Skeletal muscle satellite cell (primary cell): ENCODE results near the gene TCF12.
A peak's percentile ranks its signal among the peaks of the same experiment; 100 is the strongest.

Source experiments
- H3K27me3 ChIP-seq: 2 replicates; pipeline ENCODE4 v1.7.0; 2013; ENCODE audit warnings: low read length; ENCODE audit not compliant: control insufficient read depth, insufficient read depth
- H3K36me3 ChIP-seq: 2 replicates; pipeline ENCODE4 v1.7.0; 2013; ENCODE audit warnings: mild to moderate bottlenecking, control low read depth, low read length; ENCODE audit not compliant: insufficient read depth
- H3K4me1 ChIP-seq: 2 replicates; pipeline ENCODE4 v1.7.0; 2013; ENCODE audit warnings: low read length; ENCODE audit not compliant: control insufficient read depth, insufficient read depth
- H3K4me2 ChIP-seq: 2 replicates; pipeline ENCODE4 v1.7.0; 2013; ENCODE audit warnings: mild to moderate bottlenecking, low read length
- H3K4me3 ChIP-seq: 2 replicates; pipeline ENCODE4 v1.7.0; 2013; ENCODE audit warnings: low read length
- H3K9ac ChIP-seq: 2 replicates; pipeline ENCODE4 v1.7.0; 2013; ENCODE audit warnings: mild to moderate bottlenecking, low read depth, low read length, moderate library complexity
- H3K9me3 ChIP-seq: replicated peaks from 2 replicates; pipeline ENCODE4 v1.7.0; 2013; ENCODE audit warnings: mild to moderate bottlenecking, control low read depth, low read length

Gene TCF12

DNA sequence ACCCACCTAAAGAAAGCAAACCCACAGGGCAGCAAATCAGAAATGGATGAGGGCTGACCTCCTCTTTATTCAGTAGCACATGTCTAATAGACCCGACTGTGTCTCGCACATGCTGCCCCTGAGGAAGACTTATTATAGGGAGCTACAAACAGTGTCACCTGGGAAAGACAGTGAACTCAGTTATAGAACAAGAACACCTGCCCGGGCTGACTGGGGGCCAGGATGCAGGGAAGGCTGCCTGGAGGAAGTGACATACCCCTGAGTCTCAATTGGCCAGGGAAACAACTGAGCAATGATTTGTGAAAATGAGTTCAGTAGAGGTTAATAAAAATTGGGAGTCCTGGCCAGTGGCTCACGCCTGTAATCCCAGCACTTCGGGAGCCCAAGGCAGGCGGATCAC, 379.2 kb downstream of the TCF12 start:
- H3K9me3 ChIP-seq = no peaks in the 10 kb centered on the region
- H3K36me3 ChIP-seq = no peaks in the 10 kb centered on the region
- no peak overlapping the region for H3K4me3 ChIP-seq
- no peak overlapping the region for H3K9ac ChIP-seq
- H3K4me1 ChIP-seq = peaks cover 5% of the 10 kb centered on the region
- no peak overlapping the region for H3K4me2 ChIP-seq
- no peaks in the 10 kb centered on the region for H3K27me3 ChIP-seq

DNA sequence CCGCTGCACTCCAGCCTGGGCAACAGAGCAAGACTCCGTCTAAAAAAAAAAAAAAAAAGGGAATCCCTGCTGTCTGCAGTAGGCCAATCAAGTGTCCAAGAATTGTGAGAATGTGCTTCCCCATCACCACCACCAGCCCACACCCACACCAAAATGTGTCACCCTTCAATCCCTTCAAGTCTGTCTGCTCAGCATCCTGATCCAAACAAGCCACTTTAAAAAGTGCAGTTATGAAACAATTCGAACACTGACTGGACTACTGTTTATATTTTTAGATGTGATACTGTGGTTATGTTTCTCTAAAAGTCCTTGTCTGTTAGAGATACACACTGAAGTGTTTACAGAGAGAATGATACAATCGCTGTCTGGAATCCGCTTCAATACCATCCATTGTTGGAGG, 379.8 kb downstream of the TCF12 start:
- Histone ChIP-seq H3K9me3 (no peaks in the 10 kb centered on the region), H3K4me1 (peaks cover 5% of the 10 kb centered on the region), H3K4me3 (no peak overlapping the region), H3K36me3 (no peaks in the 10 kb centered on the region), H3K27me3 (no peaks in the 10 kb centered on the region), H3K4me2 (no peak overlapping the region), H3K9ac (no peak overlapping the region)

DNA sequence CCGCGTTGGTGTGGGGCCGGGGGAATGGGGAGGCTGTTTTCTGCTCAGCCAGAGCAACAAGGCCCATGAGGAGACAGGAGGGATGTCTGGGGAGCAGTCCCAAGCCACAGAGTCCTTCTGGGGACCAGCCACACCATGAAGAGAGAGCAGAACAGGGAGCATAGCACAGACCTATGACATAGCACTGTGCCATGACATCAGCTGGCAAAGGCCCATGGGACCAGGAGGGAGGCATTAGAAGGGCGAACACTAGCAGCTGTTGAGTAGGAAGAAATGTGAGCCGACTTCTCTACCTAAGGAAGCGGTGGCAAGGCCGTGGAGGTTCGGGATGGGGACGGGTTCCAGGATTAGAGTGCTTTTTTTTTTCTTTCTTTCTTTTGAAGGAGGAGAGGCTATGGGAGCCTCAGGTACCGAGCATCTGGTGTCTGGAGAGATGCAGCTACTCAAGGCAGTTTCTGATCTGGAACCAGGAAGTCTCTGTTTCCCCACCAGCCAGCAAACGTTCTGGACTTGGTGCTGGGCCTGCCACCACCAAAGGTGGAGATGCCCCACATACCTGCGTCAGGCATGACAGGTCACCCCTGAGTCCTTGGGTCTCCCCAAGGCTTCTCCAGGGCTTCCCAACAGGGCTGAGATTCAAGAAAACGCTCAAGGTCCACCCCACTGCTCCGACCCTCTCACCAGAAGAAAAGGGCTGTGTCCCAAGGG, 380.6 kb downstream of the TCF12 start:
- H3K9ac ChIP-seq = no peak overlapping the region
- H3K9me3 ChIP-seq = no peaks in the 10 kb centered on the region
- peaks cover 5% of the 10 kb centered on the region for H3K4me1 ChIP-seq
- H3K4me3 ChIP-seq = no peak overlapping the region
- H3K4me2 ChIP-seq = no peak overlapping the region
- H3K27me3 ChIP-seq = no peaks in the 10 kb centered on the region
- no peaks in the 10 kb centered on the region for H3K36me3 ChIP-seq

GRCh38 chr15:57301307-57301706, 382.9 kb downstream of the TCF12 start:
- peaks cover 11% of the 10 kb centered on the region for H3K4me1 ChIP-seq
- H3K27me3 ChIP-seq = no peaks in the 10 kb centered on the region
- H3K36me3 ChIP-seq = no peaks in the 10 kb centered on the region
- H3K9me3 ChIP-seq = no peaks in the 10 kb centered on the region
- H3K4me3 ChIP-seq = no peak overlapping the region
- H3K9ac ChIP-seq = no peak overlapping the region
- no peak overlapping the region for H3K4me2 ChIP-seq

GRCh38 chr15:57302640-57303257, 384.3 kb downstream of the TCF12 start:
- H3K9ac ChIP-seq = no peak overlapping the region
- H3K9me3 ChIP-seq = no peaks in the 10 kb centered on the region
- H3K36me3 ChIP-seq = no peaks in the 10 kb centered on the region
- no peak overlapping the region for H3K4me2 ChIP-seq
- H3K27me3 ChIP-seq = no peaks in the 10 kb centered on the region
- no peak overlapping the region for H3K4me3 ChIP-seq
- peaks cover 23% of the 10 kb centered on the region for H3K4me1 ChIP-seq

- no peak overlapping the region for H3K9ac ChIP-seq
- no peaks in the 10 kb centered on the region for H3K9me3 ChIP-seq
Observed at GRCh38 chr15:57305009-57305408, 386.6 kb downstream of the TCF12 start.

DNA sequence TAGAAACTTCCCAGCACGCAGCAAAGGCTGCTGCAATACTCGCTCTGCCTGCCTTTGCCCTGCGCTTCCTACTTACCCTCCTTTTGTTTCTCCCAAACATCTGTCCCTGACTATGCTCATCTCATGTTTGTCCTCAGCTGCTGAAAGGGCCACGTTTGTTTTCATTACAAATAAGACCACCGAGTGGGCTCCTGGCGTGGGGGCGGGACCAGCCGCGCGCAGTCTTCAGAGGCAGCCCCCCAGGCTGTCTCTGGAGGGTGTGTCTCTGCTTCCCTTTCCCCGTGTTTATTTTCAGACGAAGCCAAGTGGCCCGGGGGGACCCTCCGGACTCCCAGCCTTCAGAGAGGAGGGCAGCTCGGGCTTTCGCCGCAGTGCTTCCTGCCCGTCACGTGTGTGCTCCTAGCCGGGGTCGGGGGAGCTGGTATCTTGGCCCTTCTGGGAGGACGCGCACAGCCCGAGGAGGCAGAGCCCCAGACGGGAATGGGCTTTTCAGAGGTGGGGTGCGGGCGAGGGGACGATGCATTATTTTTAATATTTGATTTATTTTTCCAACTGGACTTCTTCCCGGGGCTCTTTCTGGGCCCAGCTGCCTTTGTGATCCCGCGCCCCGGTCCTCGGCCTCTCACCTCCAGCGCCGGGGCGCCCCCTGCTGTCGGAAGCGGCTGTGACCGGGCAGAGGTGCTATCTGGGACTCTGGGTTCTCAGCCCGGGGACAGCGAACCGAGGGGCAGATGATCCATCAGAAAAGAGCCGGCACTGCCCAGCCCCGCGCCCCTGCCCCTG, 387.9 kb downstream of the TCF12 start:
- Histone ChIP-seq H3K36me3 (no peaks in the 10 kb centered on the region), H3K27me3 (no peaks in the 10 kb centered on the region), H3K9ac (peak overlapping the region; percentile 89), H3K4me3 (peak overlapping the region; percentile 80), H3K4me2 (peak overlapping the region; percentile 99), H3K9me3 (no peaks in the 10 kb centered on the region), H3K4me1 (peaks cover 19% of the 10 kb centered on the region)

More at GRCh38 chr15:57305009-57305408, 386.6 kb downstream of the TCF12 start:
- Histone ChIP-seq H3K4me1 (peaks cover 19% of the 10 kb centered on the region), H3K4me3 (no peak overlapping the region), H3K36me3 (no peaks in the 10 kb centered on the region), H3K4me2 (no peak overlapping the region), H3K27me3 (no peaks in the 10 kb centered on the region)

DNA sequence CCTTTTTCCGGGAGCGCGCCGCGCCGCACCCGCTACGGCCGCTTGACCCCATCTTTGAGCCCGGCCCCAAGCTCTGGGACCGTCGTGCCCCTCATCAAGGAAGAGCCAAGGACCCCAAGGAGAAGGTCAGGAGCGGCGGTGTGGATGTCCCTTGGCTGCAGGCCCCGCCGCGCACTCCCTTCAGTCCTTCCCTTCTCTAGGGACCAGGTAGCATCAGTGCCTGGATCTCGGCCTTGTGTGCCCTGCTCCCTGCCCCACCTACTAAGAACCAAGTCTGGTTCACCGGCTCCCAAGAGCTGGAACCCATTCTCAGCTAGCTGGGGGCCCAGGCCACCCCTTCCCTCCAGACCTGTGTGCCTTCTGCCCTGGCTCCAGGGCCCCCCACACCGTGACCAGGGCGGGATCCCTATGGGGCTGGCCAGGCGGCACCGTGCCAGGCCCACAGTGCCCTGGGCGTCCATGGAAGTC, 388.5 kb downstream of the TCF12 start:
- H3K9ac ChIP-seq = peak overlapping the region; percentile 89

DNA sequence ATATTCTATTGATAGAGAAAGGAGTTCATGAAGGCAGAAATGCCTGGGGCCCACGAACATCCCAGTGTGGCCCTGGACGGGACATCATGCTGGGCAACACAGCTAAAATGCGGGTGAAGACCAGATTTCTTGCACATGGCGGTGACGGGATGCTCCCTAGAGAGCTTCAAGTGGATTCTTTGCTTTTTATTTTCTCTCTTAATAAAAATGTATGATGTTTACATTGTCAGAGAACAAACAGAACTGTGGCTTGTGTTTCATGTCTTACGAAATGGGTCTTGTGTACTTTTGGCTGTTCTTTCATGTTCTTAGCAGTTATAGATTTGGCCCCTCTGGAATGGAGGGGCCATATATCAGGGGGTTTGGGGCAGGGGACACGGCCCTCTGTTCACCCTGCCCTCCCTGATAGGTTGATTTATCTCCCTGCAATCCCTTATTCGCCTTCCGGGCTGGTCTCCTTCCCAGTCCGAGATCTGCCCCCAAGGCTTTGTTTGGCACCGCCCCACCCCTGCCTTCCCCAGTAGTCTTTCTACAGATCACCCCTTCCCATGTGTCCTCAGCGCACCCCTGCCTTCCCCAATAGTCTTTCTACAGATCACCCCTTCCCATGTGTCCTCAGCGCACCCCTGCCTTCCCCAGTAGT, 389.2 kb downstream of the TCF12 start:
- Histone ChIP-seq H3K36me3 (no peaks in the 10 kb centered on the region), H3K4me1 (peaks cover 19% of the 10 kb centered on the region), H3K9me3 (no peaks in the 10 kb centered on the region), H3K4me3 (no peak overlapping the region), H3K4me2 (no peak overlapping the region), H3K27me3 (no peaks in the 10 kb centered on the region), H3K9ac (peak overlapping the region; percentile 89)

More for the DNA sequence above, 388.5 kb downstream of the TCF12 start:
- Histone ChIP-seq H3K9me3 (no peaks in the 10 kb centered on the region), H3K27me3 (no peaks in the 10 kb centered on the region), H3K4me3 (peak overlapping the region; percentile 80), H3K36me3 (no peaks in the 10 kb centered on the region), H3K4me1 (peaks cover 19% of the 10 kb centered on the region), H3K4me2 (peak overlapping the region; percentile 99)

- H3K4me3 ChIP-seq = no peak overlapping the region
- H3K36me3 ChIP-seq = no peaks in the 10 kb centered on the region
- H3K9me3 ChIP-seq = no peaks in the 10 kb centered on the region
- H3K4me1 ChIP-seq = peaks cover 19% of the 10 kb centered on the region
- no peaks in the 10 kb centered on the region for H3K27me3 ChIP-seq
- H3K9ac ChIP-seq = no peak overlapping the region
- H3K4me2 ChIP-seq = no peak overlapping the region
Observed at GRCh38 chr15:57308170-57308545, 389.7 kb downstream of the TCF12 start.
